ENCODE measurements around the gene PCYT2.

PCYT2 gene

GRCh38 chr17:81899514-81900166 lies 11.6 kb downstream of the PCYT2 start:
- DNase-seq = no peak

- DNase-seq = no peak
These were observed 12.3 kb downstream of the PCYT2 start for GRCh38 chr17:81898885-81899284.

GRCh38 chr17:81898029-81898866 lies 13.0 kb downstream of the PCYT2 start:
- no peak for DNase-seq

GRCh38 chr17:81895400-81895799 lies 15.8 kb downstream of the PCYT2 start:
- no peak for DNase-seq

GRCh38 chr17:81891303-81891552 lies 20.0 kb downstream of the PCYT2 start:
- DNase-seq = no peak

GRCh38 chr17:81890447-81891302 lies 20.5 kb downstream of the PCYT2 start:
- peak; percentile 22 for DNase-seq

- no peak for DNase-seq
These were observed 21.6 kb downstream of the PCYT2 start for GRCh38 chr17:81889602-81890001.

- DNase-seq = no peak
These were observed 22.1 kb downstream of the PCYT2 start for GRCh38 chr17:81888988-81889595.

GRCh38 chr17:81888105-81888987 lies 22.9 kb downstream of the PCYT2 start:
- DNase-seq = no peak

- DNase-seq = no peak
These were observed 25.2 kb downstream of the PCYT2 start for GRCh38 chr17:81885869-81886548.

- no peak for DNase-seq
These were observed 25.7 kb downstream of the PCYT2 start for GRCh38 chr17:81885454-81885853.

- DNase-seq = no peak
These were observed 26.2 kb downstream of the PCYT2 start for GRCh38 chr17:81884968-81885367.

- DNase-seq = no peak
These were observed 26.7 kb downstream of the PCYT2 start for GRCh38 chr17:81884520-81884919.

- no peak for DNase-seq
These were observed 32.1 kb downstream of the PCYT2 start for GRCh38 chr17:81879121-81879520.

- DNase-seq = no peak
These were observed 32.9 kb downstream of the PCYT2 start for GRCh38 chr17:81878294-81878693.

GRCh38 chr17:81877569-81877968 lies 33.6 kb downstream of the PCYT2 start:
- no peak for DNase-seq

GRCh38 chr17:81871387-81872230 lies 39.6 kb downstream of the PCYT2 start:
- DNase-seq = peak; percentile 97

GRCh38 chr17:81870981-81871386 lies 40.2 kb downstream of the PCYT2 start, which contains the start of gene ARHGDIA:
Gene ARHGDIA (minus strand): TSS chr17:81871337. CDS start chr17:81869930, 1,407 bp downstream.
- DNase-seq = no peak

- DNase-seq = peak; percentile 41
These were observed 40.8 kb downstream of the PCYT2 start for GRCh38 chr17:81870131-81870980.

Data from activated CD8-positive, alpha-beta memory T cell treated with anti-CD3 and anti-CD28 coated beads, Interleukin-2, amount 50 U/mL, for 4 hours (primary cell).